ENCODE measurements around the gene WDR43.

DNA sequence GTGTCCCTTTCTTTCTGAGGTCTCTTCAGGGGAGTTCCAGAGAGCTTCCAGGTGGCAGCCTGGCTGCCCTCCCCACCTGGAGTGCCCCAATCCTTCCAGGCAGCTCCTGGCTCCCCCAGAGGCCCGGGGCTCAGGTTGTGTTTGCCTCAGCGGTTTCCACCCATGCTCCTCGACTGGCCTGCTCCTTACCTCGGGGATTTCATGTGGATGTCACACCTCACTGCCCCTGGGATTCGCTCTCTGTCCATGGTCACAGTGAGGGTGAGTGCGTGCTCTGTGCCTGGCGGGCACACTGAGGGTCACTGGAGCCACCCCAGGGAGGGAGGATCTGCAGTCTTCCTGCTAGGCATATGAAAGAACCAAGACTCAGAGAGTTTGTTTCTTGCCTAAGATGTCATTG is 84.6 kb downstream of the WDR43 start:
- TF ChIP-seq, protein P1, sequence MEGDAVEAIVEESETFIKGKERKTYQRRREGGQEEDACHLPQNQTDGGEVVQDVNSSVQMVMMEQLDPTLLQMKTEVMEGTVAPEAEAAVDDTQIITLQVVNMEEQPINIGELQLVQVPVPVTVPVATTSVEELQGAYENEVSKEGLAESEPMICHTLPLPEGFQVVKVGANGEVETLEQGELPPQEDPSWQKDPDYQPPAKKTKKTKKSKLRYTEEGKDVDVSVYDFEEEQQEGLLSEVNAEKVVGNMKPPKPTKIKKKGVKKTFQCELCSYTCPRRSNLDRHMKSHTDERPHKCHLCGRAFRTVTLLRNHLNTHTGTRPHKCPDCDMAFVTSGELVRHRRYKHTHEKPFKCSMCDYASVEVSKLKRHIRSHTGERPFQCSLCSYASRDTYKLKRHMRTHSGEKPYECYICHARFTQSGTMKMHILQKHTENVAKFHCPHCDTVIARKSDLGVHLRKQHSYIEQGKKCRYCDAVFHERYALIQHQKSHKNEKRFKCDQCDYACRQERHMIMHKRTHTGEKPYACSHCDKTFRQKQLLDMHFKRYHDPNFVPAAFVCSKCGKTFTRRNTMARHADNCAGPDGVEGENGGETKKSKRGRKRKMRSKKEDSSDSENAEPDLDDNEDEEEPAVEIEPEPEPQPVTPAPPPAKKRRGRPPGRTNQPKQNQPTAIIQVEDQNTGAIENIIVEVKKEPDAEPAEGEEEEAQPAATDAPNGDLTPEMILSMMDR (IDR thresholded peaks at IDR 0.05; ENCODE audit: poor library complexity, severe bottlenecking), result no peak
- no peak for TF ChIP-seq EZH2 (IDR thresholded peaks at IDR 0.05; ENCODE audit: borderline replicate concordance, insufficient read depth, low read length, poor library complexity, severe bottlenecking)
